Activated CD8-positive, alpha-beta T cell treated with anti-CD3 and anti-CD28 coated beads, Interleukin-2, amount 10 ng/mL, durations not matched to agents 7 days and 5 days (primary cell): Measurements from ENCODE around the gene REN. TPM values are rescaled to one million over a fixed set of nuclear protein-coding genes. Genes with fewer than 3 reads are reported as not detected.

Experiments used
- ATAC-seq: fragments of 150-1000 bp; cut with Tn5 transposase; one replicate; pipeline ENCODE4 v1.10.0; 2021; ENCODE audit warnings: moderate library complexity
- CTCF ChIA-PET: fragments of 350-600 bp; sonication (Branson Sonifier 250); formaldehyde crosslinking; loops from one replicate; lab custom pipeline; 2021; ENCODE audit warnings: antibody characterized with exemption; lab: Charles Lee
- POLR2A ChIA-PET: fragments of 350-600 bp; sonication (Branson Sonifier 250); formaldehyde crosslinking; loops from one replicate; lab custom pipeline; 2021; ENCODE audit warnings: antibody characterized with exemption; lab: Charles Lee
- DNase-seq: peaks from one replicate; pipeline ENCODE4 v3.0.0-alpha.2; 2020
- H3K27ac Mint-ChIP-seq: one replicate; pipeline ENCODE4 v1.8.0; 2021; ENCODE audit warnings: mild to moderate bottlenecking, mixed read lengths
- H3K27me3 Mint-ChIP-seq: one replicate; pipeline ENCODE4 v1.8.0; 2021; ENCODE audit warnings: low read depth, mixed read lengths
- H3K36me3 Mint-ChIP-seq: one replicate; pipeline ENCODE4 v1.8.0; 2021; ENCODE audit warnings: low read depth, mixed read lengths
- H3K4me1 Mint-ChIP-seq: one replicate; pipeline ENCODE4 v1.8.0; 2021; ENCODE audit warnings: low read depth, mixed read lengths
- H3K4me3 Mint-ChIP-seq: one replicate; pipeline ENCODE4 v1.8.0; 2021; ENCODE audit warnings: mild to moderate bottlenecking, mixed read lengths
- H3K9me3 Mint-ChIP-seq: one replicate; pipeline ENCODE4 v1.8.0; 2022; ENCODE audit warnings: mixed read lengths; ENCODE audit not compliant: insufficient read depth
- total RNA-seq, 2 experiments: library from RNA; stranded (reverse); gene quantifications; one replicate each; pipeline ENCODE4 v1.2.3, GENCODE V29; 2021

Gene REN
- total RNA-seq, 2 experiments from 2014 or later, result not detected

GRCh38 chr1:204199579-204199978 is 33.4 kb upstream of the REN start:
- Mint-ChIP-seq H3K27ac (no peak overlapping the region), H3K36me3 (no peaks in the 10 kb centered on the region), H3K4me3 (no peak overlapping the region), H3K9me3 (no peaks in the 10 kb centered on the region), H3K4me1 (peaks cover 6% of the 10 kb centered on the region), H3K27me3 (peaks cover 15% of the 10 kb centered on the region)
- CTCF ChIA-PET, result interaction anchor here (1.4 to 3.9 kb wide), 2 partner anchors 7 to 14 kb away, joined by 4 to 24 read pairs; partner anchors contain the start of gene GOLT1A
- DNase-seq, result no peak
- no peak for ATAC-seq
- POLR2A ChIA-PET, result no interaction called here

- H3K36me3 Mint-ChIP-seq, result no peaks in the 10 kb centered on the region
- ChIA-PET CTCF (interaction anchor here (0.7 to 3.9 kb wide), 6 partner anchors 8 to 200 kb away, joined by 3 to 24 read pairs (median 4); partner anchors contain the start of gene GOLT1A), POLR2A (interaction anchor here (0.5 to 0.6 kb wide), 2 partner anchors 15 to 297 kb away, joined by 3 to 4 read pairs; partner anchors contain the start of gene GOLT1A)
- H3K4me1 Mint-ChIP-seq, result peaks cover 9% of the 10 kb centered on the region
- H3K27me3 Mint-ChIP-seq, result peaks cover 7% of the 10 kb centered on the region
- H3K9me3 Mint-ChIP-seq, result no peaks in the 10 kb centered on the region
- ATAC-seq (no peak), DNase-seq (no peak)
- H3K27ac Mint-ChIP-seq, result no peak overlapping the region
- H3K4me3 Mint-ChIP-seq, result no peak overlapping the region
These were observed 32.5 kb upstream of the REN start for GRCh38 chr1:204198348-204199340.

GRCh38 chr1:204197068-204197467 is 30.9 kb upstream of the REN start:
- Mint-ChIP-seq H3K9me3 (no peaks in the 10 kb centered on the region), H3K36me3 (no peaks in the 10 kb centered on the region), H3K4me3 (no peak overlapping the region), H3K4me1 (peaks cover 9% of the 10 kb centered on the region), H3K27me3 (peaks cover 11% of the 10 kb centered on the region), H3K27ac (no peak overlapping the region)
- DNase-seq (no peak), ATAC-seq (no peak)
- POLR2A ChIA-PET, result no interaction called here
- CTCF ChIA-PET, result interaction anchor here (3.9 kb wide), 1 partner anchor 10 kb away, joined by 24 read pairs; no protein-coding TSS in a partner anchor

- no peak within 1 kb of the TSS for H3K4me3 Mint-ChIP-seq
- peaks cover 14% of the 10 kb centered on the region for H3K27me3 Mint-ChIP-seq
- ATAC-seq (no peak), DNase-seq (no peak)
- peaks cover 9% of the 10 kb centered on the region for H3K4me1 Mint-ChIP-seq
- no peaks in the 10 kb centered on the region for H3K9me3 Mint-ChIP-seq
- ChIA-PET CTCF (interaction anchor here (3.9 kb wide), 1 partner anchor 10 kb away, joined by 24 read pairs; no protein-coding TSS in a partner anchor), POLR2A (no interaction called here)
- H3K36me3 Mint-ChIP-seq, result no peaks in the 10 kb centered on the region
- no peak within 1 kb of the TSS for H3K27ac Mint-ChIP-seq
These were observed 30.1 kb upstream of the REN start, which contains the start of gene KISS1 for GRCh38 chr1:204196068-204196795. Gene KISS1 (minus strand): TSS chr1:204196491. CDS start chr1:204192876, 3,615 bp downstream.

DNA sequence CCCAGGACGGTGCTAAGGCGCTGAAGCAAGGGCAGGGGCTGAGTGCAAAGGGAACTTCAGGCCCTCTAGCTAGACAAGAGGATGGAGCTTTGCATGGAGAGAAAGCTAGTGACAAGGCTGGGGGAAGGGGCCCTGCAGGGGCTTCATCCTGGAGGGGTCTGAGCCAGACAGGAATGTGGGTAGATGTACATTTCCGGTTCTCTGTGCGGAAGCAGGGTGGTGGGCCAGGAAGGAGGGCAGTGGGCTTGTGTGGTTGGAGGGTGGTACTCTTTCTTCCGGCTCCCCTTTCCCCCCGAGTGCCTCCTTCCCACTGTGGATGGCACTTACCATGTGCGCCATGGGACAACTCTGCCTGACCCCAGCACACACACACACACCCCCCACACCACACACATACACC is 28.6 kb upstream of the REN start:
- Mint-ChIP-seq H3K27ac (no peak overlapping the region), H3K4me1 (peaks cover 11% of the 10 kb centered on the region), H3K36me3 (no peaks in the 10 kb centered on the region), H3K4me3 (no peak overlapping the region), H3K27me3 (peaks cover 23% of the 10 kb centered on the region), H3K9me3 (no peaks in the 10 kb centered on the region)
- DNase-seq (no peak), ATAC-seq (no peak)
- POLR2A ChIA-PET, result no interaction called here
- CTCF ChIA-PET, result interaction anchor here (2.7 kb wide), 1 partner anchor 12 kb away, joined by 18 read pairs; no protein-coding TSS in a partner anchor

DNA sequence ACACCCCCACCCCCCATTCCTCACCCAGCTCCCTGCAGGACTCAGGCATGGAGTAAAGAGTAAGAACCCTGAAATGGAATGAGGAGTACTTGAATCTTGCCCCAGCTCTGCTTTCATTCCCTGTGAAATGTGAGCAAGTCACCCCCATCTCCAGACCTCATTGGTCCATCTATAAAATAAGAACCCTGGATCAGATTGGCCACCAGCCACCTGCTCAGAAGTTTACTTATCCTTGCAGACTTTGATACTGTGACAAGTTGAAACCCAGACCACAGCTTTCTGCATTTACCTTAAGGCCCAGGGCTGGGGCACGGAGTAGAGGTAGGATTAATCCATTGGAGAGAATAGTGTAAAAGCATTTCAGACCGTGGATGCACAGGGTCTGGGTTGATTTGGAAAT is 27.9 kb upstream of the REN start:
- ATAC-seq (no peak), DNase-seq (no peak)
- Mint-ChIP-seq H3K4me1 (peaks cover 11% of the 10 kb centered on the region), H3K36me3 (no peaks in the 10 kb centered on the region), H3K27me3 (peaks cover 27% of the 10 kb centered on the region), H3K27ac (no peak overlapping the region), H3K9me3 (no peaks in the 10 kb centered on the region), H3K4me3 (no peak overlapping the region)
- POLR2A ChIA-PET, result no interaction called here
- CTCF ChIA-PET, result interaction anchor here (2.7 kb wide), 1 partner anchor 12 kb away, joined by 18 read pairs; no protein-coding TSS in a partner anchor

- POLR2A ChIA-PET, result no interaction called here
- peaks cover 36% of the 10 kb centered on the region for H3K27me3 Mint-ChIP-seq
- H3K36me3 Mint-ChIP-seq, result no peaks in the 10 kb centered on the region
- peaks cover 11% of the 10 kb centered on the region for H3K4me1 Mint-ChIP-seq
- no peak overlapping the region for H3K27ac Mint-ChIP-seq
- DNase-seq, result no peak
- no peak for ATAC-seq
- no peak overlapping the region for H3K4me3 Mint-ChIP-seq
- CTCF ChIA-PET, result interaction anchor here (1.1 to 2.7 kb wide), 2 partner anchors 14 to 30 kb away, joined by 4 to 18 read pairs; no protein-coding TSS in a partner anchor
- H3K9me3 Mint-ChIP-seq, result no peaks in the 10 kb centered on the region
These were observed 26.6 kb upstream of the REN start for GRCh38 chr1:204192589-204193352.

GRCh38 chr1:204192046-204192445 is 25.9 kb upstream of the REN start:
- Mint-ChIP-seq H3K27ac (no peak overlapping the region), H3K36me3 (no peaks in the 10 kb centered on the region)

DNA sequence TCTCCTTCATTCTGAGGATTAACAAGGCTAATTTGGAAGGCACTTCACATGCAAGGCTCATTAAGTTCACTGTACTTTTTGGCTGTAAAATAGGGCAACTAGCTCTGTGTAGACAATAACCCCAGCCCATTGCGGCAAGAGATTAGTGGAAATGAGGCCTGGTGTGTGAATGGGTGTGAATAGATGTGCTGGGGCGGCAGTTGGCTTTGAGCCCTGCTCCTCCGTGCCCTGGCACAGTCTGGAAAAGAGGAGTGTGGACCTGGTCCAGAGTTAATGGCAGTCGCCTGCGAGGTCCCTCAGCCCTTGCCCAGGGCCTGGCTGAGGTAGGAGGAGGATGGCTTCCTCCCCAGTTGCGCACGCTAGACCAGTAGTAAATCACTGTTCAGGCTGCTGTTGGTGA is 25.3 kb upstream of the REN start:
- H3K27me3 Mint-ChIP-seq, result peaks cover 46% of the 10 kb centered on the region
- POLR2A ChIA-PET, result no interaction called here
- ATAC-seq, result no peak

More at GRCh38 chr1:204192046-204192445, 25.9 kb upstream of the REN start:
- no peaks in the 10 kb centered on the region for H3K9me3 Mint-ChIP-seq
- peaks cover 43% of the 10 kb centered on the region for H3K27me3 Mint-ChIP-seq
- ATAC-seq (no peak), DNase-seq (no peak)
- H3K4me3 Mint-ChIP-seq, result no peak overlapping the region
- POLR2A ChIA-PET, result no interaction called here
- CTCF ChIA-PET, result interaction anchor here (1.1 to 4.0 kb wide), 3 partner anchors 15 to 207 kb away, joined by 4 to 26 read pairs (median 4); no protein-coding TSS in a partner anchor
- H3K4me1 Mint-ChIP-seq, result peaks cover 11% of the 10 kb centered on the region

DNA sequence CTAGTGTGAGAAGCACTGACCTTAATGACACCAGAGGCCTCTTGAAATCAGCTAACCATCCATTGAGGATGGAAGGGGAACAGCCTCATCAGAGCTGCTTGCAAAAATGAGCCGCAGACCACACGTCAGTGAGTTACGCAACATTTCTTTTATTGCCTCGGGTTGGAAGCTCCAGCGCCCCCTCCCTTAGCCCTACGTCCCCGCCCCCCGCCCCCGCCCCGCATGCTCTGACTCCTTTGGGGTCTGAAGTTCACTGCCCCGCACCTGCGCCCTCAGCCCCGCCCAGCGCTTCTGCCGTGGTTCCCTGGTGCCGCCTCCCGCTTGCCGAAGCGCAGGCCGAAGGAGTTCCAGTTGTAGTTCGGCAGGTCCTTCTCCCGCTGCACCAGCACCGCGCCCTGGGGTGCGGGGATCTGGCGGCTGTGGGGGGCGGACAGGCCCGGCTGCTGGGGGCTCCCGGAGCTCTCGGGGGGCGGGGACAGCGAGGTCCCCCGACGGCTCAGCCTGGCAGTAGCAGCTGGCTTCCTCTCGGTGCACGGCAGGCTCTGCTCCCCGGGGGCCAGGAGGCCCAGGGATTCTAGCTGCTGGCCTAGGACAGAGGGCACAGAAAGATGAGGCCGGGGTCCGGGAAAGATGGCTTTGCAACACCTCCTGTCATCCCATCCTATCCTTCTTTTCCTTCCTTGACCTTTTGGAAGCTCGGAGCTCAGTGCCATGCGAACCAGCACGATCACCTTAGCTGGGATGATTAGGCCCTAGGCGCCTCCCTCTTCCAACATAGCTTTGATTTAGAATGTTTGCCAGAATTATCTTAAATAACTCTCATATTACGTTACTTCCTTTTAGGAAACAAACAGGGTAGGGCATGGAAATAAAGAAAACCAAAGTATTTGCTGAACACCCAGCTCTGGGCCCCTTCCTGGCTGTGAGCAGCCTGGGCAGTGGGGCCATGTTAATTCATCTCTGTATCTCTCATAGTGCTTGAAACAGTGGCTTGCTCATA is 24.4 kb upstream of the REN start:
- POLR2A ChIA-PET, result interaction anchor here (0.6 kb wide), 2 partner anchors 12 to 84 kb away, joined by 3 read pairs; no protein-coding TSS in a partner anchor

More for the DNA sequence above, 25.3 kb upstream of the REN start:
- H3K9me3 Mint-ChIP-seq, result no peaks in the 10 kb centered on the region
- H3K36me3 Mint-ChIP-seq, result no peaks in the 10 kb centered on the region
- no peak for DNase-seq
- H3K27ac Mint-ChIP-seq, result no peak overlapping the region
- CTCF ChIA-PET, result interaction anchor here (1.1 to 4.0 kb wide), 4 partner anchors 15 to 207 kb away, joined by 4 to 26 read pairs (median 5); no protein-coding TSS in a partner anchor
- H3K4me1 Mint-ChIP-seq, result peaks cover 11% of the 10 kb centered on the region
- no peak overlapping the region for H3K4me3 Mint-ChIP-seq

More for the DNA sequence above, 24.4 kb upstream of the REN start:
- CTCF ChIA-PET, result interaction anchor here (0.8 to 4.0 kb wide), 6 partner anchors 16 to 208 kb away, joined by 3 to 26 read pairs (median 5); partner anchors contain the start of gene GOLT1A
- ATAC-seq (peak; percentile 64), DNase-seq (no peak)
- peaks cover 46% of the 10 kb centered on the region for H3K27me3 Mint-ChIP-seq
- H3K4me3 Mint-ChIP-seq, result no peak overlapping the region
- peaks cover 11% of the 10 kb centered on the region for H3K4me1 Mint-ChIP-seq
- H3K36me3 Mint-ChIP-seq, result no peaks in the 10 kb centered on the region
- no peak overlapping the region for H3K27ac Mint-ChIP-seq
- H3K9me3 Mint-ChIP-seq, result no peaks in the 10 kb centered on the region
